ENCODE data around the gene DIO3. TPM values are rescaled to one million over a fixed set of nuclear protein-coding genes. Genes with fewer than 3 reads are reported as not detected.

Gene DIO3
- total RNA-seq, 4 donors from 2014 or later, result 4.3 to 14.2 (median 5.1) TPM

- DNase-seq (ENCODE audit: low spot score) (no peak), ATAC-seq (ENCODE audit: low FRiP score) (no peak)
- TF ChIP-seq CTCF (IDR thresholded peaks at IDR 0.05), result no peak
Observed at GRCh38 chr14:101540481-101541462, 20.5 kb upstream of the DIO3 start.

GRCh38 chr14:101542391-101542790, 18.9 kb upstream of the DIO3 start:
- ATAC-seq (ENCODE audit: low FRiP score) (no peak), DNase-seq (ENCODE audit: low spot score) (no peak)
- TF ChIP-seq CTCF (IDR thresholded peaks at IDR 0.05), result no peak

- no peak for TF ChIP-seq CTCF (IDR thresholded peaks at IDR 0.05)
- DNase-seq (ENCODE audit: low spot score) (no peak), ATAC-seq (ENCODE audit: low FRiP score) (no peak)
Observed at GRCh38 chr14:101543814-101544213, 17.5 kb upstream of the DIO3 start.

- ATAC-seq (ENCODE audit: low FRiP score) (no peak), DNase-seq (ENCODE audit: low spot score) (no peak)
- TF ChIP-seq CTCF (IDR thresholded peaks at IDR 0.05), result no peak
Observed at GRCh38 chr14:101544550-101544949, 16.7 kb upstream of the DIO3 start.

GRCh38 chr14:101546706-101547105, 14.6 kb upstream of the DIO3 start:
- DNase-seq (ENCODE audit: low spot score) (no peak), ATAC-seq (ENCODE audit: low FRiP score) (no peak)
- no peak for TF ChIP-seq CTCF (IDR thresholded peaks at IDR 0.05)

- no peak for TF ChIP-seq CTCF (IDR thresholded peaks at IDR 0.05)
- ATAC-seq (ENCODE audit: low FRiP score) (no peak), DNase-seq (ENCODE audit: low spot score) (no peak)
Observed at GRCh38 chr14:101547107-101547738, 14.1 kb upstream of the DIO3 start.
